Activated CD8-positive, alpha-beta memory T cell treated with anti-CD3 and anti-CD28 coated beads for 24 hours (primary cell): ENCODE results near the gene SNX9.
"Not testable (repeated sequence)": the region's sequence is repeated elsewhere in the genome, so short reads cannot be mapped to it uniquely, and the experiment has no call there.

ENCODE experiments used
- DNase-seq: peaks from one replicate; pipeline ENCODE4 v3.0.0-alpha.2; 2020

The SNX9 gene

GRCh38 chr6:157823001-157823527 lies at the start of gene SNX9:
TSS of gene SNX9 (plus strand) at chr6:157823246. CDS start at chr6:157823435, 189 bp downstream.
- peak; percentile 83 for DNase-seq

- DNase-seq = no peak
These were observed 49.7 kb upstream of the SNX9 start for GRCh38 chr6:157773248-157773773.

- no peak for DNase-seq
These were observed 48.6 kb upstream of the SNX9 start for GRCh38 chr6:157774153-157775135.

GRCh38 chr6:157775376-157775775 lies 47.7 kb upstream of the SNX9 start:
- no peak for DNase-seq

- DNase-seq = no peak
These were observed 45.7 kb upstream of the SNX9 start for GRCh38 chr6:157777344-157777743.

- DNase-seq = no peak
These were observed 44.3 kb upstream of the SNX9 start for GRCh38 chr6:157778719-157779118.

GRCh38 chr6:157779705-157780604 lies 43.1 kb upstream of the SNX9 start:
- DNase-seq = no peak

GRCh38 chr6:157785636-157786035 lies 37.4 kb upstream of the SNX9 start:
- DNase-seq = no peak

GRCh38 chr6:157786221-157786620 lies 36.8 kb upstream of the SNX9 start:
- no peak for DNase-seq

GRCh38 chr6:157787080-157787479 lies 36.0 kb upstream of the SNX9 start:
- no peak for DNase-seq

- no peak for DNase-seq
These were observed 34.9 kb upstream of the SNX9 start for GRCh38 chr6:157788180-157788579.

GRCh38 chr6:157789297-157789696 lies 33.7 kb upstream of the SNX9 start:
- DNase-seq = no peak

GRCh38 chr6:157789861-157790260 lies 33.2 kb upstream of the SNX9 start:
- no peak for DNase-seq

GRCh38 chr6:157790548-157791160 lies 32.4 kb upstream of the SNX9 start:
- DNase-seq = no peak

GRCh38 chr6:157791450-157791849 lies 31.6 kb upstream of the SNX9 start:
- DNase-seq = no peak

GRCh38 chr6:157792671-157793070 lies 30.4 kb upstream of the SNX9 start:
- no peak for DNase-seq

- DNase-seq = not testable (repeated sequence)
These were observed 29.0 kb upstream of the SNX9 start for GRCh38 chr6:157794012-157794411.

- no peak for DNase-seq
These were observed 27.2 kb upstream of the SNX9 start for GRCh38 chr6:157795841-157796240.

- no peak for DNase-seq
These were observed 24.2 kb upstream of the SNX9 start for GRCh38 chr6:157798851-157799250.

- DNase-seq = not testable (repeated sequence)
These were observed 23.5 kb upstream of the SNX9 start for GRCh38 chr6:157799561-157799960.

- DNase-seq = peak; percentile 75
These were observed 22.4 kb upstream of the SNX9 start for GRCh38 chr6:157800420-157801237.
